Measurements from ENCODE around the gene ATXN10.

The ATXN10 gene

DNA sequence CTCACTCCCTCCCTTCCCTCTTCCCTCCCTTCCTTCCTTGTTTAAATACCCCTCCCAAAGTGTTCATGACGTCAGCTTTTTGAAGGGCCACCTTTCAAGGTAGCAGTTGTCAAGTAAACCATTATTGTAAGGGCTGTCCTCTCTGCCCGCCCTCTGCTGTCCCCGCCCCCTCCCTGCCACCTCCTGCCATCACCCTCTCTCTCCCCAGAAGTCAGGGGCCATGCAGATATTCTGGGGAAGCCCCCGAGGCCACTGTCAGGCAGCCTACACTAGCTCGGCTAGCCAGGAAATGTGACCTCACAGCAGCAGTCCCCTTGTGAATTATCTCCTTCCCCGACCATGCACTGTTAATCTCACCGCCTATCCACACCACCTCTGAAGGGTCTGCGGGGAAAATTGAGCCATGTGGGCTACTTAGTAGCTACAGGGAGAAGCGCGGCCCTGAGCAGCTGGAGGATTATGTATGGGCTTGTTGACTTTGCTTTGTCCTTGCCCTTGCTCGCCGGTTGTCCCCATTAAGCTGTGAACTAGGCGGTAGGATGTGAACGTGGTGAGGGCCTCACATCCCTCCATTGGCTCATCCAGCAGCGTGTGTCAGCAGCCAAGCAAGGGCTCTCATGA is 42.1 kb upstream of the ATXN10 start:
- TF ChIP-seq, protein P1, sequence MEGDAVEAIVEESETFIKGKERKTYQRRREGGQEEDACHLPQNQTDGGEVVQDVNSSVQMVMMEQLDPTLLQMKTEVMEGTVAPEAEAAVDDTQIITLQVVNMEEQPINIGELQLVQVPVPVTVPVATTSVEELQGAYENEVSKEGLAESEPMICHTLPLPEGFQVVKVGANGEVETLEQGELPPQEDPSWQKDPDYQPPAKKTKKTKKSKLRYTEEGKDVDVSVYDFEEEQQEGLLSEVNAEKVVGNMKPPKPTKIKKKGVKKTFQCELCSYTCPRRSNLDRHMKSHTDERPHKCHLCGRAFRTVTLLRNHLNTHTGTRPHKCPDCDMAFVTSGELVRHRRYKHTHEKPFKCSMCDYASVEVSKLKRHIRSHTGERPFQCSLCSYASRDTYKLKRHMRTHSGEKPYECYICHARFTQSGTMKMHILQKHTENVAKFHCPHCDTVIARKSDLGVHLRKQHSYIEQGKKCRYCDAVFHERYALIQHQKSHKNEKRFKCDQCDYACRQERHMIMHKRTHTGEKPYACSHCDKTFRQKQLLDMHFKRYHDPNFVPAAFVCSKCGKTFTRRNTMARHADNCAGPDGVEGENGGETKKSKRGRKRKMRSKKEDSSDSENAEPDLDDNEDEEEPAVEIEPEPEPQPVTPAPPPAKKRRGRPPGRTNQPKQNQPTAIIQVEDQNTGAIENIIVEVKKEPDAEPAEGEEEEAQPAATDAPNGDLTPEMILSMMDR (IDR thresholded peaks at IDR 0.05; ENCODE audit: control extremely low read depth, extremely low read depth, low read depth, missing control alignments): no peak
- CTCF ChIA-PET: interaction anchor here (2.0 to 3.2 kb wide), 3 partner anchors 15 to 234 kb away, joined by 9 read pairs; no protein-coding TSS in a partner anchor
- no peak for DNase-seq (ENCODE audit: extremely low spot score)
- POLR2A ChIA-PET: no interaction called here

DNA sequence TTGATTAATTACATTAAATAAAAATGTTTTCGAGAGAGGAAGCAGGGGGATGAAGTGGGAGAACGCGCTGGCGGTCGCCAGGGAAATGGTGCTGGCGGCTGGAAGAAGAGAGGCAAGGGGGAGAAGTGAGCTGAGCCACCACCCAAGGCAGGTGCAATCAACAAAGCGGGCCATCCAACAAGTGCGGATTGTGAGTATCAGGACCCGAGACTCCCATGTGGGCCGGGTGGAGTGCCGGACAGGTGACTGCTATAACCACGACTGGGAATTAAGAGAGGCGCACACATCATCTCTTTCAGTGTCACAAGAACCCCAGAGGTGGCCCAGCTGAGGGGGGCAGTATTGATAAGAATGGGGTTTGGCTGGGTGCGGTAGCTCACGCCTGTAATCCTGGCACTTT is 41.2 kb upstream of the ATXN10 start:
- TF ChIP-seq, protein P1 (IDR thresholded peaks at IDR 0.05; ENCODE audit: control extremely low read depth, extremely low read depth, low read depth, missing control alignments): no peak
- ChIA-PET CTCF (interaction anchor here (2.0 to 3.2 kb wide), 3 partner anchors 15 to 233 kb away, joined by 9 read pairs; no protein-coding TSS in a partner anchor), POLR2A (no interaction called here)
- no peak for DNase-seq (ENCODE audit: extremely low spot score)

DNA sequence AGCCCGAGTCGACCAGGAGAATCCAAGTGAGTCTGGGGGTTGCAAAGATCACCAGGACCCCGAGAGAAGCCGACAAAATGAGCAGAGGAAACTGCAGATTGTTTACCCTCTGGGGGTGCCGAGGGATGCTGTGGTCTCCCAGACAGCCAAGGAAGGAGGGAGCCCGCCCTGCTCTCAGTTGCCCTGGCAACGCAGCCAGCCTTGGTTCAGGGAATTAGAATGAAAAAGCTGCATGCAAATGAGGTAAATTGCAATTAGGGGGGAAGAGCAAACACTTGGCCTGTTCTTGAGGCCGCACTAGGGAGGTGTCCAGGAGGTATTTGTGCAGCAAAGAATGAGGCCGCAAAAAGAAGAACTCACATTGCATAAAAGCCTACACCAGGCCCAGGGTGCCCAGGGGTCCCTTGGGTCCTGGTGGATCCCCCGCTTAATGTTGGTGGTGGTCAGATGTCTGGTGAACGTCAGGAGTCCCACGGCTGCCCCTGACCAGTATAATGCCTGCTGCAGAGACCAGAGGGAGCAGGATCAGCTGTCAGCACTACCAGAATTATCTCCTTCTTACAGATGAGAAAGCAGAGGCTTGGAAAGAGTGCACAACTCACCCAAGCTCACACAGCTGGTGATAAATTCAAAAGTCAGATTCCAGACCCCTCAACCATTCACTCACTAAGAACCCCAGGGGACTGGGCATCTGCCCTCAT is 40.3 kb upstream of the ATXN10 start:
- ChIA-PET CTCF (interaction anchor here (3.2 kb wide), 1 partner anchor 14 kb away, joined by 9 read pairs; no protein-coding TSS in a partner anchor), POLR2A (no interaction called here)

DNA sequence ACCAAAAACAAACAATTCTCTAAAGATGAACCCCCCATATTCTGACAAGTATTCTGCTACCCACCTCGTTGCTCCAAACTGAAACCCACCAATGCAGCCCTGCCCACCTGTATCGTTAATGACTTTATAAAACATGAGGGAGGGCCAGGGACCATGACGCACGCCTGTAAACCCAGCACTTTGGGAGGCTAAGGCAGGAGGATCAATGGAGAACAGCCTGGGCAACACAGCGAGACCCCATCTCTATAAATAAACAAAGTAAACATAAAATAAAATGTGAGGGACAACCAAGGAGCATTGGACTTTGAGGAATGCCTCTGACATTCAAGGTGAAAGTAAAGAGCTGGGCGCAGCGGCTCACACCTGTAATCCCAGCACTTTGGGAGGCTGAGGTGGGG is 39.8 kb upstream of the ATXN10 start:
- TF ChIP-seq, protein P1 (IDR thresholded peaks at IDR 0.05; ENCODE audit: control extremely low read depth, extremely low read depth, low read depth, missing control alignments): no peak
- no peak for DNase-seq (ENCODE audit: extremely low spot score)
- CTCF ChIA-PET: no interaction called here
- POLR2A ChIA-PET: no interaction called here

More for the DNA sequence above, 40.3 kb upstream of the ATXN10 start:
- no peak for DNase-seq (ENCODE audit: extremely low spot score)
- TF ChIP-seq, protein P1 (IDR thresholded peaks at IDR 0.05; ENCODE audit: control extremely low read depth, extremely low read depth, low read depth, missing control alignments): no peak

DNA sequence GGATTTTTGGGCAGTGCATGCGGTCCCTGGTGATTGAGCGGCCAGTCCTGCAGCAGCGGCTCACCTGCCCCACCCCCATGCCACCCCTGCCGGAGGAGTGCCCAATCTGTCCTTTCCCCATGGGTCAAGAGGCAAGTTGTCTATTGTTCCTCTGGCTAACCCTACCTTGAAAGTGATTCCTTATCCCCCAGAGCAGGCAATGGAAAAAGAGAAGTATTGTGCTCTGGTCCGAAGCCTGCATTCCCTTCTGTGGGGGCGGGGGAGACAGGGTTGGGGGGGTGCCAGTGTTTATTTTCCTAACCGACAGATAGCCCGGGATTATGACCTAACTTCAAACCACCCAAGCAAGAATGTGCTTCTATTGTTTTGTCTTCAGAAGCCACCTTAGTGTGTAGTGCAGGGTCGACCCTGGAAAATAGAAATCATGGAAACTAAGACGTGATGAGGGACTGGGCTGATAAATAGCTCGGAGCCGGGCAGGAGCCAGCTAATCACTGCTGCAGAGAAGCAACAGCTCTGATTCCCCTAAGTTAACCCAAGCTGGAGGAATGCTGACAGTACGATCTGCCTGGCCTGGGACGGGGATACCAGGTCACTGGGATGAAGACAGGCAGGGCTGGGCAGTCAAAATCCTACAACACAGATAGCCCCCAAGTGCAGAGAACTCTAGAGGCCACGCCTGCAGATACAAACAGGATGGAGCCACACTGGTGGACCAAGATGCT is 38.7 kb upstream of the ATXN10 start:
- POLR2A ChIA-PET: no interaction called here
- TF ChIP-seq, protein P1 (IDR thresholded peaks at IDR 0.05; ENCODE audit: control extremely low read depth, extremely low read depth, low read depth, missing control alignments): no peak
- no peak for DNase-seq (ENCODE audit: extremely low spot score)
- CTCF ChIA-PET: interaction anchor here (1.7 kb wide), 1 partner anchor 12 kb away, joined by 5 read pairs; no protein-coding TSS in a partner anchor

DNA sequence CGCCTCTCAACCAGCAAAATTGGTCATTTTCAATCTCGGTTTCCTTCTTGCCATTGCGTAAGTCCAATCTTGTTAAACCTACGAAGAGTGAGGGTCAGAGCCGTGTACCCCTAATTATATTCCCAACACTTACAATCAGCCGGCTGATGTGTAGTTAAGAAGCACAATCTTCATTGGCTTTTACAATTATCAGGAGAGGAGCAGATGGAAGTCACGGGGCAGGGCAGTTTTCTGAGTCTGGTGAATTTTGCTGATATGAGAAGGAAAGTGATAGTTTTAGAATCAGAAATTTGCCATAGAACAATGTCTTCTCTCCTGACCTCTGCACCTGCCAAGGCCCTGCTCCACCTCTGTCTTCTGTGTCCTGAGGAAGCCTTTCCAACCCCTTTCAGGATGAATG is 35.0 kb upstream of the ATXN10 start:
- ChIA-PET CTCF (interaction anchor here (0.7 kb wide), 1 partner anchor 8 kb away, joined by 3 read pairs; no protein-coding TSS in a partner anchor), POLR2A (no interaction called here)
- TF ChIP-seq, protein P1 (IDR thresholded peaks at IDR 0.05; ENCODE audit: control extremely low read depth, extremely low read depth, low read depth, missing control alignments): no peak
- DNase-seq (ENCODE audit: extremely low spot score): no peak

Data from GM10248 (cell line).